ENCODE data around the gene PARP6. TPM values are rescaled to one million over a fixed set of nuclear protein-coding genes. Genes with fewer than 3 reads are reported as not detected.

PARP6 gene
- total RNA-seq, 2 donors from 2014 or later: 109 to 112 TPM

DNA sequence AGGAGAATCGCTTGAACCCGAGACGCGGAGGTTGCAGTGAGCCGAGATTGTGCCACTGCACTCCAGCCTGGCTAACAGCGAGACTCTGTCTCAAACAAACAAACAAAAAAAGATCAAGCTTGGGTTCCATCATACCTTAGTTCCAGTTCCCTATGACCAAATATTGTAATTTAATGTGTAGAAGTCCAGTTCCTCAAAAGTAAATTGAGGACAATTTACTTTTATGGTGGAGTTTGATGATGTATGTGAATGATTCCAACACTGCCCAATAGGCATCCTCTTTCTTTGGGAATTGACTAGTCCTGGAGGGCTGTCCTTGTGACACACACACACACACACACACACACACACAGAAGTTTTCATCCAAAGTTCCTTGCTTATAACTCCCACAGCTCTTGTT lies 38.6 kb downstream of the PARP6 start:
- no peaks in the 10 kb centered on the region for H3K9me3 ChIP-seq (ENCODE audit: control insufficient read depth, low read length, poor library complexity, severe bottlenecking)
- H3K27ac Mint-ChIP-seq: peak overlapping the region; percentile 63
- peak overlapping the region; percentile 15 for H3K4me3 Mint-ChIP-seq
- no peak for ATAC-seq
- DNase-seq: no peak
- peaks cover 3% of the 10 kb centered on the region for H3K36me3 Mint-ChIP-seq (ENCODE audit: low read depth)
- peaks cover 34% of the 10 kb centered on the region for H3K4me1 Mint-ChIP-seq
- H3K27me3 Mint-ChIP-seq: no peaks in the 10 kb centered on the region

GRCh38 chr15:72231833-72232478 lies 40.4 kb downstream of the PARP6 start:
- ATAC-seq: peak; percentile 40

DNA sequence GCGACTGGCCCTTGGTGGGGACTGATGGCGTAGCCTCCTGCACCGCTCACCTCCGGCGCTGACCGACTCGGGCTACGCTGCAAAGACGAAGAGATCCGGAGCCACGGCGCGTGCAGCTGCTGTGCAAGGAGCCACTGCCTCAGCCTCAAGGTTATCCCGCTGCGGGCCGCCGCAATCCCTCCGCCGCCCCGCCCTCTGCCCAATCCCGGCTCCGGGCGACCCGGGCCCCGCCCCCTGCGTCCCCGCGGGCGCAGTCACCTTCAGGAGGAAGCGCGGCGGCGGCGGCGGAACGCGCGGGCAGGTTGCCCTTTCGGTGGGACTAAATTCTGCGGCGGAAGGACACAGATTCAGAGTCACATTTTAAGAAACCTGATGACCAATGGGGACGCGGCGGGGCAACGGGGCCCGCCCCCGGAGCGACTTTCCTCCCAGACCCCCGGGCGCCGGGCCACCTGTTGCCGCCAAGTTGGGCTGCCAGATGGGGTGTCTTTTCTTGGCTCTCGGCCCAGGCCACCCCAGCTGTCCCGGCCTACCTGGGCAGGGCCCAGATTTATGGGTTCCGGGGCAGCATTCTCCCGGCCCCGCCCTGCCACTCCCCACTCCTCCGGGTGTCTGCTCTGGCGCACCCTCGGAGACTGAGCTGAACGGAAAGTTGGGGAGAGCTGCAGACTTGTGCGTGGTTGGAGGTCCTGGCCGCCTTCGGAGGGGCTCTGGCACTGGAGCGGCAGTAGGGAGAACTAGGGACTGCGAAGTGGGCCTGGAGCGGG lies 41.1 kb downstream of the PARP6 start, which contains the start of gene PKM:
Gene PKM, minus strand, starts transcription at position 125 of the 767 bp plus-strand sequence. CDS start 12,093 bp downstream, outside the sequence.
- Mint-ChIP-seq H3K4me3 (peak within 1 kb of the TSS; percentile 99), H3K4me1 (peaks cover 43% of the 10 kb centered on the region), H3K36me3 (ENCODE audit: low read depth) (peaks cover 3% of the 10 kb centered on the region), H3K27ac (peak within 1 kb of the TSS; percentile 100), H3K27me3 (no peaks in the 10 kb centered on the region)
- peak; percentile 47 for ATAC-seq
- DNase-seq: peak; percentile 86 to 91 (median 90)
- H3K9me3 ChIP-seq (ENCODE audit: control insufficient read depth, low read length, poor library complexity, severe bottlenecking): no peaks in the 10 kb centered on the region

More at GRCh38 chr15:72231833-72232478, 40.4 kb downstream of the PARP6 start:
- H3K4me1 Mint-ChIP-seq: peaks cover 42% of the 10 kb centered on the region
- DNase-seq: peak in 2 of 3 donors; percentile 23 to 48
- H3K27ac Mint-ChIP-seq: peak overlapping the region; percentile 100
- no peaks in the 10 kb centered on the region for H3K9me3 ChIP-seq (ENCODE audit: control insufficient read depth, low read length, poor library complexity, severe bottlenecking)
- no peaks in the 10 kb centered on the region for H3K27me3 Mint-ChIP-seq
- H3K36me3 Mint-ChIP-seq (ENCODE audit: low read depth): peaks cover 3% of the 10 kb centered on the region
- H3K4me3 Mint-ChIP-seq: peak overlapping the region; percentile 99

DNA sequence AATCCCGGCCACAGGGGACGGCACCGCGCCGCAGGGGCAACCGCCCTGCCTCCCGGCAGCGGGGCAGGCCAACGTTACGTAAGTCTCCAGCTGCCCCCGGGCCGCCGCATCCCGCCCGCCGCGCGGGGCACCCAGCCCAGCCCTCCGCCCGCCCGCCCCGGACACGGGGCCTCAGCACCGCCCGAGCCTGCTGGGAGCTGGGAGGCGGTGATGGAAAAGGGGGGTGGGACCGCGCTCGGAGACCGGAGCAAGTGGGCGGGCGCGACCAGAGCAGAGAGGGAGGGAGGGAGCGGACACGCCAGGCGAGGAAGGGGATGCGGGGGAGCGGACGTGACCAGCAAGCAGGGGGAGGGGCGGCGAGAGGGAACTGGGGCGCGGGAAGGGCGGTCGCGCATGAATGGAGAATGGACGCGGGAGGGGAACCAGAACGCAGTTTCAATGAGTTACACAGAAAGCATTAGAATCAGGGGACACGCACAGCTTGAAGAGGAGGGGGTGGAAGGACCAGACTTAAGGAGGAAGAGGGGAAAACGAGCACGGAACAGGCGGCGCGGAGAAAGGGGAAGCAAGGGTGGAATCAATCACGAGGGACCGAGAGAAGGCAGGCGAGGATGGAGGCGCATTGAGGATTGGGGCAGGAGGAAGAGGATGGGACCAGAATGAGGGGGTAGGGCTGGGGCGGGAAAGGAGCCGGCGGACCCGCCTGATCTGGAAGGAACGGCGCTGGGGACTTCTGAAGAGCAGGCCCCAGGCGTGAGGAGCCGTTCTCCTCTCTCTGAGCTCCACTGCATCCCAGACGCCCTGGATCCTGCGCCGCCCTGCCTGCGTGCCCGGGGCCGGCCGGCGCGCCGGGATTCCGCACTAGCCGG lies 41.9 kb downstream of the PARP6 start:
- Mint-ChIP-seq H3K4me1 (peaks cover 47% of the 10 kb centered on the region), H3K4me3 (peak overlapping the region; percentile 99), H3K27ac (peak overlapping the region; percentile 100), H3K36me3 (ENCODE audit: low read depth) (peaks cover 3% of the 10 kb centered on the region), H3K27me3 (no peaks in the 10 kb centered on the region)
- no peaks in the 10 kb centered on the region for H3K9me3 ChIP-seq (ENCODE audit: control insufficient read depth, low read length, poor library complexity, severe bottlenecking)
- DNase-seq (peak; percentile 14 to 59 (median 58)), ATAC-seq (no peak)

- DNase-seq (no peak), ATAC-seq (no peak)
- Mint-ChIP-seq H3K27me3 (no peaks in the 10 kb centered on the region), H3K27ac (peak overlapping the region; percentile 100), H3K36me3 (ENCODE audit: low read depth) (peaks cover 3% of the 10 kb centered on the region), H3K4me1 (peaks cover 50% of the 10 kb centered on the region), H3K4me3 (peak overlapping the region; percentile 99)
- no peaks in the 10 kb centered on the region for H3K9me3 ChIP-seq (ENCODE audit: control insufficient read depth, low read length, poor library complexity, severe bottlenecking)
These were observed 42.5 kb downstream of the PARP6 start for GRCh38 chr15:72229947-72230196.

DNA sequence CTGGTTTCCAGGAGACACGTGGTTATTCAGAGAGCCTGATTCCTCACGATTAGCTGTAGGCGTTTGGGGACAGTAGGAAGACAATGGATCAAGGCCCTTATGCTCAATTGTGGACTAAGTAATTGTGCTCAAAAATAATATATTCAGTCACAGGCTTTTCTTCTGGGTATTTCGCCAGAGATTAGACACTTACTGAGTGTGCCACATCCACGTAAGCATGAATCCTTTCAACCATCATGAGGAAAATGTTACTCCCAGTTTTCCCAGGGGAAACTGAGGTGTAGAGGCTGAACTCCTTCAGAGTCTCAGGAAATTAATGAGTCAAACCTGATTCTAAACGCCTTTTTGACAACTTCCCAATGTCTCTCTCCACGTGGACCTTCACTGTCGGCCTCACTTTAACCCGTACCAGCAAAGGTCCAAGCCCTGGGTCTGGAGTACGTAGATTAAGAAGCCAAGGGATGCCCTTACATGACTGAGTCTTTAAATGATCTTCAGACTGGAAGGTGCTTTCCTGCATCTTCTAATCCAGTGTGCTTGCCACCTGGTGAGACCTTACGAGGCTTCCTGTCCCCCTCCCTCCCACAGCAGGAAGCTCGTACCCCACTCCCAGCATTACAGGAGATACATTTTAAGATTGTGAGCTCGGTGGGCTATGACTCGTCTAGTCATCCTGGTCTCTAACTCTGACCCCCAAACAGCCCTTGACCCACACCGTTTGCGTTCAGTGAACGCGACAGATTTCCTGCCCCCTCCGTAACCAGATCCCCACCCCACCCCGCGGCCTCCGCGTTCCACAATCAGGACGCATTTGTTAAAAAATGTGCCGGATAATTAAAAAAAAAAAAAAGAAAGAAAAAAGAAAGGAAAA lies 43.0 kb downstream of the PARP6 start:
- peak overlapping the region; percentile 100 for H3K27ac Mint-ChIP-seq
- no peaks in the 10 kb centered on the region for H3K27me3 Mint-ChIP-seq
- DNase-seq (peak; percentile 15 to 44 (median 22)), ATAC-seq (peak; percentile 6)
- peaks cover 3% of the 10 kb centered on the region for H3K36me3 Mint-ChIP-seq (ENCODE audit: low read depth)
- H3K9me3 ChIP-seq (ENCODE audit: control insufficient read depth, low read length, poor library complexity, severe bottlenecking): no peaks in the 10 kb centered on the region
- peaks cover 51% of the 10 kb centered on the region for H3K4me1 Mint-ChIP-seq
- H3K4me3 Mint-ChIP-seq: peak overlapping the region; percentile 99

DNA sequence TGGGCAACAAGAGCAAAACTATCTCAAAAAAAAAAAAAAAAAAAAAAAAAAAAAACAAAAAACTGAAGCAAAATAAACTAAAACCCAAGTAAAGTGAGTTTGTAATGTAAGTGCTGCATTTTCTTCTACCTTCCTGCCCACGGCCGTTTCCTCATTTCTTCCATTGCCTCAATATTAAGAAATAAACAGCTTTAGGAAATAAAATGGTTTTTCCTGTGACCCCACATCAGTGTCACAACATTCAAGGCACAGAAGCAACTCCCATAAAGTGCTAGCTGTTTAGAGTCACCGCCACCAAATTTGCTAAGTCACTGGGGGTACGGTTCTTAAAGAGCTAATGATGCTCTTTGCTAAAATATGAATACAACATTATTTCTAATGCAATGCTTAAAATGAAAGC lies 44.6 kb downstream of the PARP6 start:
- H3K27me3 Mint-ChIP-seq: no peaks in the 10 kb centered on the region
- H3K36me3 Mint-ChIP-seq (ENCODE audit: low read depth): peaks cover 3% of the 10 kb centered on the region
- peak overlapping the region; percentile 99 for H3K4me3 Mint-ChIP-seq
- H3K4me1 Mint-ChIP-seq: peaks cover 60% of the 10 kb centered on the region
- no peaks in the 10 kb centered on the region for H3K9me3 ChIP-seq (ENCODE audit: control insufficient read depth, low read length, poor library complexity, severe bottlenecking)
- DNase-seq (no peak), ATAC-seq (no peak)
- H3K27ac Mint-ChIP-seq: peak overlapping the region; percentile 100

DNA sequence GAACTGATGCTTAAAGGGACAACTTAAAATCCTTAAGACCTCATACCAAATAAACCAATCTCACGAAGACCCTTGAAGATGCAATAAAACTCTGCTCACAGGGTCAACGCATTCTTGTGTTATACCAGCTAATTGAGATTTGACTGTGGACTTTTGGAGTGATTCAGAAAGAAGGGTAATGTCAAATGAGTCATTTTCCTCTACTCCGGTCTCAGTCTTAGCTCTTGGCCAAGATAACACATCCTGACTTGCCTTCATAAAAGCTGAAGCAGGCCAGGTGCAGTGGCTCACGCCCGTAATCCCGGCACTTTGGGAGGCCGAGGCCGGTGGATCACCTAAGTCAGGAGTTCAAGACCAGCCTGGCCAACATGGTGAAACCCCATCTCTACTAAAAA lies 45.2 kb downstream of the PARP6 start:
- ATAC-seq (no peak), DNase-seq (no peak)
- Mint-ChIP-seq H3K4me1 (peaks cover 60% of the 10 kb centered on the region), H3K36me3 (ENCODE audit: low read depth) (peaks cover 3% of the 10 kb centered on the region), H3K27ac (peak overlapping the region; percentile 100), H3K4me3 (peak overlapping the region; percentile 99), H3K27me3 (no peaks in the 10 kb centered on the region)
- no peaks in the 10 kb centered on the region for H3K9me3 ChIP-seq (ENCODE audit: control insufficient read depth, low read length, poor library complexity, severe bottlenecking)

- Mint-ChIP-seq H3K27ac (peak overlapping the region; percentile 88), H3K4me3 (peak overlapping the region; percentile 65), H3K27me3 (no peaks in the 10 kb centered on the region), H3K36me3 (ENCODE audit: low read depth) (no peaks in the 10 kb centered on the region), H3K4me1 (peaks cover 63% of the 10 kb centered on the region)
- DNase-seq (no peak), ATAC-seq (no peak)
- no peaks in the 10 kb centered on the region for H3K9me3 ChIP-seq (ENCODE audit: control insufficient read depth, low read length, poor library complexity, severe bottlenecking)
These were observed 49.1 kb downstream of the PARP6 start for GRCh38 chr15:72223278-72223677.

- Mint-ChIP-seq H3K27ac (peak overlapping the region; percentile 87), H3K36me3 (ENCODE audit: low read depth) (no peaks in the 10 kb centered on the region), H3K4me3 (peak overlapping the region; percentile 36), H3K27me3 (no peaks in the 10 kb centered on the region), H3K4me1 (peaks cover 58% of the 10 kb centered on the region)
- H3K9me3 ChIP-seq (ENCODE audit: control insufficient read depth, low read length, poor library complexity, severe bottlenecking): no peaks in the 10 kb centered on the region
- DNase-seq: no peak
- ATAC-seq: no peak
These were observed 50.0 kb downstream of the PARP6 start for GRCh38 chr15:72222393-72222792.

- peaks cover 45% of the 10 kb centered on the region for H3K4me1 Mint-ChIP-seq
- H3K27me3 Mint-ChIP-seq: no peaks in the 10 kb centered on the region
- H3K4me3 Mint-ChIP-seq: no peak overlapping the region
- no peak for DNase-seq
- H3K36me3 Mint-ChIP-seq (ENCODE audit: low read depth): no peaks in the 10 kb centered on the region
- no peaks in the 10 kb centered on the region for H3K9me3 ChIP-seq (ENCODE audit: control insufficient read depth, low read length, poor library complexity, severe bottlenecking)
- no peak for ATAC-seq
- peak overlapping the region; percentile 87 for H3K27ac Mint-ChIP-seq
These were observed 51.7 kb downstream of the PARP6 start for GRCh38 chr15:72220687-72221086.

DNA sequence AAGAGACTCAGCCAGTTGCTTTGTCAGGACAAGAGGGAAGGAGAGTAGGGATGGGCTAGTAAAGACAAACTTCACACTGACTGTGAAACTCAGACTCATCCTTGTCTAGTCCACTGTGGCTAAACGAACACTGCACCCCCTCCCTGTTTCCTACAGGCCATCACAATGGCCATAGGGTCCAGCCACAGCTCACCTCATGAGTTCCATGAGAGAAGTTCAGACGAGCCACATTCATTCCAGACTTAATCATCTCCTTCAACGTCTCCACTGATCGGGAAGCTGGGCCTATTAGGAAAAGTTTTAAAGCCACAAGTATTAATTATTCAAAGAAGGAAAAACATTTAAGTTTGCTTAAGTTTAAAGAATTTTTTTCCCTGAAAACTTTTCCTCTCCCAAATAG lies 55.1 kb downstream of the PARP6 start:
- ATAC-seq (no peak), DNase-seq (no peak)

More for the DNA sequence above, 55.1 kb downstream of the PARP6 start:
- Mint-ChIP-seq H3K27ac (peak overlapping the region; percentile 49), H3K27me3 (no peaks in the 10 kb centered on the region), H3K36me3 (ENCODE audit: low read depth) (no peaks in the 10 kb centered on the region), H3K4me3 (no peak overlapping the region), H3K4me1 (peaks cover 25% of the 10 kb centered on the region)
- H3K9me3 ChIP-seq (ENCODE audit: control insufficient read depth, low read length, poor library complexity, severe bottlenecking): no peaks in the 10 kb centered on the region
